ENCODE measurements around the gene TM9SF2.

DNA sequence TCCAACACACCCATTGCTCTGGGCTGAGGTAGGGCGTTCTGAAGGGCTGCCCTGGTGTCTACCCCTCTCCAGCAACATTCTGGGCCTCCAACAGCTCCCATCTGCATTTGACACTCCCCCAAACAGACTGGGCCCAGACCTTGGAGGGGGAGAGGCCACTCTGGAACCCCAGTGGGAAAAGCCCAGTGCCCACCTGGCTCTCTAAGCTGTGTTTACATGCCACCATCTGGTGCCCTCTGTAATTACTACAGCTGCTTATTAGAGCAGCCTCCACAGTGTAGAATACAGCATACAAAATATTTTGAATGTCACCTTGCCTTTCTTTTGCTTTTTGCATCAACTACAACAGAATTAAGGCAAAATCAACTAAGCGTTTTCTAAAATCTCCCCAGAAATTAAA is 35.8 kb upstream of the TM9SF2 start:
- no peak for TF ChIP-seq GATA2 (IDR thresholded peaks at IDR 0.05; ENCODE audit: low read depth, low read length)
- no peak for TF ChIP-seq GATA3 (IDR thresholded peaks at IDR 0.05; ENCODE audit: low read depth, low read length)

All from SH-SY5Y (cell line).